PC-3 (cell line): ENCODE results near the gene DPH6. TPM values are rescaled to one million over a fixed set of nuclear protein-coding genes. Genes with fewer than 3 reads are reported as not detected.

Experiments used
- ATAC-seq: fragments of 200-7000 bp; cut with Tn5 transposase; 2 replicates; pipeline ENCODE4 v1.9.1; 2020; ENCODE audit warnings: mild to moderate bottlenecking, moderate library complexity
- BruUV-seq: library from RNA; stranded (reverse); fragments of 400-500 nt; replicated peaks from 2 replicates; lab custom pipeline; 2021; lab: Mats Ljungman, UMichigan
- CTCF ChIA-PET: fragments of 300-600 bp; sonication (Branson Sonifier 250); formaldehyde crosslinking; loops from one replicate; lab custom pipeline; 2022; ENCODE audit warnings: antibody characterized with exemption; lab: Charles Lee
- POLR2A ChIA-PET: fragments of 300-600 bp; sonication (Branson Sonifier 250); formaldehyde crosslinking; loops from one replicate; lab custom pipeline; 2022; ENCODE audit warnings: antibody characterized with exemption; ENCODE audit not compliant: unreplicated experiment; lab: Charles Lee
- DNase-seq: peaks from one replicate; pipeline ENCODE4 v3.0.0-alpha.2; 2015
- H2AFZ ChIP-seq: fragments of 300-600 bp; sonication (generic); 2 replicates; pipeline ENCODE4 v1.6.0; 2016; ENCODE audit warnings: antibody characterized with exemption, low read length
- H3F3A ChIP-seq: fragments of 300-600 bp; sonication (generic); one replicate; pipeline ENCODE4 v1.6.0; 2017; ENCODE audit warnings: antibody characterized with exemption, low read length, control low read depth, mild to moderate bottlenecking; ENCODE audit not compliant: unreplicated experiment
- H3K27ac ChIP-seq: fragments of 300-600 bp; sonication (generic); 2 replicates; pipeline ENCODE4 v1.5.1; 2016; ENCODE audit warnings: mild to moderate bottlenecking, low read length
- H3K27me3 ChIP-seq: fragments of 300-600 bp; sonication (generic); 2 replicates; pipeline ENCODE4 v1.6.1; 2016; ENCODE audit warnings: low read length, mixed read lengths
- H3K36me3 ChIP-seq: fragments of 300-600 bp; sonication (generic); 2 replicates; pipeline ENCODE4 v1.6.1; 2016; ENCODE audit warnings: low read depth, mixed run types, low read length, mixed read lengths
- H3K4me1 ChIP-seq: fragments of 300-600 bp; sonication (generic); 2 replicates; pipeline ENCODE4 v1.5.1; 2016; ENCODE audit warnings: low read length; ENCODE audit not compliant: insufficient read depth
- H3K4me2 ChIP-seq: fragments of 300-600 bp; sonication (generic); 2 replicates; pipeline ENCODE4 v1.6.0; 2016; ENCODE audit warnings: low read length
- H3K4me3 ChIP-seq: fragments of 300-600 bp; sonication (generic); 2 replicates; pipeline ENCODE4 v1.5.1; 2016; ENCODE audit warnings: mild to moderate bottlenecking, low read length, mixed read lengths
- H3K79me2 ChIP-seq: fragments of 300-600 bp; sonication (generic); 2 replicates; pipeline ENCODE4 v1.6.1; 2017; ENCODE audit warnings: low read length, mixed read lengths
- H3K9ac ChIP-seq: fragments of 300-600 bp; sonication (generic); 2 replicates; pipeline ENCODE4 v1.6.0; 2016; ENCODE audit warnings: mild to moderate bottlenecking, low read length
- H3K9me2 ChIP-seq: fragments of 300-600 bp; sonication (generic); replicated peaks from 2 replicates; pipeline ENCODE4 v1.6.1; 2016; ENCODE audit warnings: mixed run types, low read length, mixed read lengths
- H3K9me3 ChIP-seq: fragments of 300-600 bp; sonication (generic); 2 replicates; pipeline ENCODE4 v1.6.1; 2016; ENCODE audit warnings: low read length, mixed read lengths
- H4K20me1 ChIP-seq: fragments of 300-600 bp; sonication (generic); 2 replicates; pipeline ENCODE4 v1.6.1; 2016; ENCODE audit warnings: low read length, mixed read lengths
- EZH2 ChIP-seq: fragments of 300-600 bp; sonication (generic); IDR thresholded peaks from one replicate; pipeline ENCODE4 v1.6.1; 2017; ENCODE audit warnings: antibody characterized with exemption, mild to moderate bottlenecking, low read length; ENCODE audit not compliant: unreplicated experiment
- EZH2phosphoT487 ChIP-seq: fragments of 300-600 bp; sonication (generic); IDR thresholded peaks from 2 replicates; pipeline ENCODE4 v1.6.1; 2018; ENCODE audit warnings: mild to moderate bottlenecking, antibody characterized with exemption, low read length, borderline replicate concordance
- intact Hi-C: fragments of 100-400 bp; cut with micrococcal nuclease; formaldehyde crosslinking; loops from 2 replicates; pipeline ENCODE4 v1.9.0; 2023
- total RNA-seq: library from RNA; depleted of rRNA; stranded (reverse); fragments of >200 nt; gene quantifications from 2 replicates; pipeline ENCODE4 v1.2.3, GENCODE V29; 2014
- TF ChIP-seq, protein P1 (sequence below): fragments of 300-600 bp; sonication (generic); conservative IDR thresholded peaks from 2 replicates; pipeline ENCODE4 v1.5.1; 2017; ENCODE audit warnings: antibody characterized with exemption, low read depth, mild to moderate bottlenecking, low read length

DPH6 gene
- total RNA-seq, 1 experiment from 2014 or later, result 6.9 TPM

DNA sequence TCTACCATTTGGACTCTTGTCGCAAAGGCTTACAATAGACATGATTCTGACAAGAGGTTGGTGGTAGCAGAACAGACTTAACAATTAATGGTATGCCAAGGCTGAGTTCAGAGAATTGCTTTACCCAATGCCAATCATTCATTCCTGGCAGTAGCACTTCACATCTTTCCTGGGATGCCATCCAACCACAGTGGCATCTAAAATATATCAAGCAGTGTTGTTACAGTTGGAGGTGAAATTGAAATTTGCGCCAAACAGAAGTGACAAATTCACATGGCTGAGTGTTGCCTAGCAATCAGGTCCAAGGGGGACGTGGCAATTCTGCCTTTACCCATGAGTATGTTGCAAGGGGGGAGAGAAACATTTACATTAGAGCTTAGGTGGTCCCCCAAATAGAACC lies 21.0 kb upstream of the DPH6 start:
- H3K4me1 ChIP-seq, result no peaks in the 10 kb centered on the region
- ATAC-seq (no peak), DNase-seq (no peak)
- H3K27me3 ChIP-seq, result no peaks in the 10 kb centered on the region
- no peak overlapping the region for H3K4me2 ChIP-seq
- H2AFZ ChIP-seq, result no peak overlapping the region
- H4K20me1 ChIP-seq, result no peaks in the 10 kb centered on the region
- TF ChIP-seq EZH2phosphoT487, result no peak
- TF ChIP-seq, protein P1, sequence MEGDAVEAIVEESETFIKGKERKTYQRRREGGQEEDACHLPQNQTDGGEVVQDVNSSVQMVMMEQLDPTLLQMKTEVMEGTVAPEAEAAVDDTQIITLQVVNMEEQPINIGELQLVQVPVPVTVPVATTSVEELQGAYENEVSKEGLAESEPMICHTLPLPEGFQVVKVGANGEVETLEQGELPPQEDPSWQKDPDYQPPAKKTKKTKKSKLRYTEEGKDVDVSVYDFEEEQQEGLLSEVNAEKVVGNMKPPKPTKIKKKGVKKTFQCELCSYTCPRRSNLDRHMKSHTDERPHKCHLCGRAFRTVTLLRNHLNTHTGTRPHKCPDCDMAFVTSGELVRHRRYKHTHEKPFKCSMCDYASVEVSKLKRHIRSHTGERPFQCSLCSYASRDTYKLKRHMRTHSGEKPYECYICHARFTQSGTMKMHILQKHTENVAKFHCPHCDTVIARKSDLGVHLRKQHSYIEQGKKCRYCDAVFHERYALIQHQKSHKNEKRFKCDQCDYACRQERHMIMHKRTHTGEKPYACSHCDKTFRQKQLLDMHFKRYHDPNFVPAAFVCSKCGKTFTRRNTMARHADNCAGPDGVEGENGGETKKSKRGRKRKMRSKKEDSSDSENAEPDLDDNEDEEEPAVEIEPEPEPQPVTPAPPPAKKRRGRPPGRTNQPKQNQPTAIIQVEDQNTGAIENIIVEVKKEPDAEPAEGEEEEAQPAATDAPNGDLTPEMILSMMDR, result no peak
- no peak for TF ChIP-seq EZH2
- no peaks in the 10 kb centered on the region for H3K9me2 ChIP-seq
- no TSS peak for BruUV-seq
- H3K4me3 ChIP-seq, result no peak overlapping the region
- ChIA-PET CTCF (no interaction called here), POLR2A (no interaction called here)
- H3K9me3 ChIP-seq, result no peaks in the 10 kb centered on the region
- no peaks in the 10 kb centered on the region for H3K79me2 ChIP-seq
- H3K9ac ChIP-seq, result no peak overlapping the region
- no peak overlapping the region for H3K27ac ChIP-seq
- intact Hi-C loops, result no loop called here
- no peaks in the 10 kb centered on the region for H3F3A ChIP-seq
- no peaks in the 10 kb centered on the region for H3K36me3 ChIP-seq

DNA sequence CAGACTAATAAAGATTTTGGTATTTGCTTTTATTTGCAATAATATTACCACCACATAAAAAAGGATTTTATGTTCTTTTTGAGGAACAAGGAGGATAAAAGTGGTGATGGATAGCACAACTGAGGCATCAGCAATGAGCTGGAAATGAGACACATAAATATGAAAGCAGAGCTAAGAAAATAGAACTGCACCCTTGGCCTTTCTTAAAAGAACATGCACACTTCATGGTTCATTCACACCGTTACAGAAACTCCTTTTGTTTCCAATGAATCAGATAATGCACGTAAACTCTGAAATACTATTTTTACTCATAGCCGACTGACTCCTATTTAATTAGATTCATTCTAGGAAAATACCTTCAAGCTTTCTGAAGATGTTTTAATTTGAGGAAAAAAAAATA lies 19.9 kb upstream of the DPH6 start:
- H3K9me3 ChIP-seq, result no peaks in the 10 kb centered on the region
- no peaks in the 10 kb centered on the region for H4K20me1 ChIP-seq
- no peak overlapping the region for H3K27ac ChIP-seq
- no peaks in the 10 kb centered on the region for H3K27me3 ChIP-seq
- no peak overlapping the region for H3K4me2 ChIP-seq
- H3K36me3 ChIP-seq, result no peaks in the 10 kb centered on the region
- H3K79me2 ChIP-seq, result no peaks in the 10 kb centered on the region
- DNase-seq, result no peak
- no peaks in the 10 kb centered on the region for H3K4me1 ChIP-seq
- CTCF ChIA-PET, result no interaction called here
- BruUV-seq, result no TSS peak
- TF ChIP-seq EZH2phosphoT487 (no peak), EZH2 (no peak)
- TF ChIP-seq, protein P1, result no peak
- no peak overlapping the region for H3K4me3 ChIP-seq
- H3K9ac ChIP-seq, result no peak overlapping the region
- POLR2A ChIA-PET, result interaction anchor here (0.7 kb wide), 1 partner anchor 615 kb away, joined by 3 read pairs; no protein-coding TSS in a partner anchor
- no peaks in the 10 kb centered on the region for H3F3A ChIP-seq
- H3K9me2 ChIP-seq, result no peaks in the 10 kb centered on the region
- H2AFZ ChIP-seq, result no peak overlapping the region
- ATAC-seq, result no peak
- intact Hi-C loops, result no loop called here

DNA sequence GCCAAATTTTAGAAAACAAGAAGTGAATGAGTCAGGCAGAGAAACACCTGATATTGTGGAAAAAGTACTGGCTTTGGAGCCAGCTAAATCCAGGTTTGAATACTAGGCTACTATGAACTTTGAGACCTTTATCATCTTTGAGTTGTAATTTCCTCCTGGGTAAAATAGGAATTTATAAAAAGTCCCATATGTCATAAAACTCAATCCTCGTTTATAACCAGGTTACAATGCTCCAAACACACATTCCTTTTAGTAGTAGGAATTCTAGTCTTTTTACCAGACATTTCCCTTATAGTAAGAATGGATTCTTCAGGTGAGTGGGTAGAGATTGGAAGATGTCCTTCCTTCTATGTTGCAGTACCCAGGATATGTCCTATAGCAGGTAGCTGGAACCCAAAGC lies 16.7 kb upstream of the DPH6 start:
- intact Hi-C loops, result no loop called here
- no peak overlapping the region for H3K27ac ChIP-seq
- peaks cover 3% of the 10 kb centered on the region for H3K4me1 ChIP-seq
- DNase-seq (no peak), ATAC-seq (no peak)
- H3K4me3 ChIP-seq, result no peak overlapping the region
- no peaks in the 10 kb centered on the region for H3F3A ChIP-seq
- no peak overlapping the region for H3K9ac ChIP-seq
- H3K9me3 ChIP-seq, result no peaks in the 10 kb centered on the region
- H3K79me2 ChIP-seq, result no peaks in the 10 kb centered on the region
- TF ChIP-seq EZH2, result no peak
- H3K36me3 ChIP-seq, result no peaks in the 10 kb centered on the region
- no peak overlapping the region for H3K4me2 ChIP-seq
- no TSS peak for BruUV-seq
- no peaks in the 10 kb centered on the region for H3K9me2 ChIP-seq
- H3K27me3 ChIP-seq, result no peaks in the 10 kb centered on the region
- no peak overlapping the region for H2AFZ ChIP-seq
- no peaks in the 10 kb centered on the region for H4K20me1 ChIP-seq
- CTCF ChIA-PET, result no interaction called here
- POLR2A ChIA-PET, result interaction anchor here (0.6 kb wide), 1 partner anchor 220 kb away, joined by 7 read pairs; no protein-coding TSS in a partner anchor
